Measurements from ENCODE around the gene FAM174B. TPM values are rescaled to one million over a fixed set of nuclear protein-coding genes. Genes with fewer than 3 reads are reported as not detected.

The FAM174B gene
- total and polyA plus RNA-seq, 2 experiments from 2014 or later, result 15.0 to 21.8 TPM

- no peak overlapping the region for H3K4me3 Mint-ChIP-seq
- H3K27ac ChIP-seq (ENCODE audit: low read depth), result no peak overlapping the region
- H3F3A ChIP-seq (replicated peaks; ENCODE audit: low read depth), result no peaks in the 10 kb centered on the region
- no peak overlapping the region for H2AFZ ChIP-seq
- H3K4me1 ChIP-seq (ENCODE audit: insufficient read depth), result no peaks in the 10 kb centered on the region
- H3K79me2 ChIP-seq (replicated peaks; ENCODE audit: insufficient read depth), result no peaks in the 10 kb centered on the region
- no peak for DNase-seq (ENCODE audit: low spot score)
- no peaks in the 10 kb centered on the region for H4K20me1 ChIP-seq (replicated peaks; ENCODE audit: insufficient read depth)
- no peaks in the 10 kb centered on the region for H3K27me3 ChIP-seq (ENCODE audit: insufficient read depth)
- H3K27ac Mint-ChIP-seq, result no peak overlapping the region
- H3K4me1 Mint-ChIP-seq, result no peaks in the 10 kb centered on the region
- H3K36me3 Mint-ChIP-seq (ENCODE audit: low read depth), result peaks cover 10% of the 10 kb centered on the region; the same call in 2 of the 3 replicates
- TF ChIP-seq ETS1 (IDR thresholded peaks at IDR 0.05), result no peak
- no peak for ATAC-seq
- H3K9me2 ChIP-seq (ENCODE audit: insufficient read depth), result peaks cover 11% of the 10 kb centered on the region; the same call in 1 of the 2 replicates
- H3K36me3 ChIP-seq (ENCODE audit: insufficient read depth), result no peaks in the 10 kb centered on the region
- H3K9me3 Mint-ChIP-seq, result peaks cover 22% of the 10 kb centered on the region
- peaks cover 2% of the 10 kb centered on the region for H3K27me3 Mint-ChIP-seq (ENCODE audit: insufficient read depth, low read depth, poor library complexity)
- H3K4me2 ChIP-seq, result no peak overlapping the region
- H3K4me3 ChIP-seq, result no peak overlapping the region
These were observed 69.1 kb downstream of the FAM174B start for GRCh38 chr15:92586383-92586942.

- Mint-ChIP-seq H3K36me3 (ENCODE audit: low read depth) (peaks cover 10% of the 10 kb centered on the region; the same call in 2 of the 3 replicates), H3K9me3 (peaks cover 22% of the 10 kb centered on the region), H3K4me3 (no peak overlapping the region), H3K27me3 (ENCODE audit: insufficient read depth, low read depth, poor library complexity) (peaks cover 3% of the 10 kb centered on the region), H3K4me1 (no peaks in the 10 kb centered on the region), H3K27ac (no peak overlapping the region)
- Histone ChIP-seq H2AFZ (no peak overlapping the region), H3F3A (replicated peaks; ENCODE audit: low read depth) (no peaks in the 10 kb centered on the region), H3K9me2 (ENCODE audit: insufficient read depth) (peaks cover 11% of the 10 kb centered on the region; the same call in 1 of the 2 replicates), H3K27me3 (ENCODE audit: insufficient read depth) (no peaks in the 10 kb centered on the region), H3K27ac (ENCODE audit: low read depth) (no peak overlapping the region), H3K4me3 (no peak overlapping the region), H3K36me3 (ENCODE audit: insufficient read depth) (no peaks in the 10 kb centered on the region), H3K4me2 (no peak overlapping the region), H3K4me1 (ENCODE audit: insufficient read depth) (no peaks in the 10 kb centered on the region), H4K20me1 (replicated peaks; ENCODE audit: insufficient read depth) (no peaks in the 10 kb centered on the region), H3K79me2 (replicated peaks; ENCODE audit: insufficient read depth) (no peaks in the 10 kb centered on the region)
- ATAC-seq (no peak), DNase-seq (ENCODE audit: low spot score) (no peak)
- TF ChIP-seq NANOG (IDR thresholded peaks at IDR 0.05; ENCODE audit: borderline replicate concordance) (no peak), CTCF (conservative IDR thresholded peaks at IDR 0.05; ENCODE audit: low read depth in 2 of 2) (no peak), EZH2 (IDR thresholded peaks at IDR 0.05; ENCODE audit: low read depth, unreplicated experiment) (no peak), EZH2phosphoT487 (IDR thresholded peaks at IDR 0.05; ENCODE audit: unreplicated experiment) (no peak), JUNB (IDR thresholded peaks at IDR 0.05; ENCODE audit: unreplicated experiment) (no peak), STAT1 (IDR thresholded peaks at IDR 0.05; ENCODE audit: unreplicated experiment) (no peak), ETS1 (IDR thresholded peaks at IDR 0.05) (no peak), POLR2AphosphoS5 (IDR thresholded peaks at IDR 0.05; ENCODE audit: low read depth) (no peak), CREB1 (CRISPR knock-in tag; IDR thresholded peaks at IDR 0.05; ENCODE audit: low read depth) (no peak), REST (IDR thresholded peaks at IDR 0.05; ENCODE audit: unreplicated experiment) (no peak), ZNF331 (CRISPR knock-in tag; IDR thresholded peaks at IDR 0.05; ENCODE audit: low read depth) (no peak)
These were observed 71.5 kb downstream of the FAM174B start for GRCh38 chr15:92584105-92584504.

Data from GM23338 (cell line).